HG03196 (cell line): ENCODE measurements around the gene HRH1.
"Not testable (repeated sequence)": the region's sequence is repeated elsewhere in the genome, so short reads cannot be mapped to it uniquely, and the experiment has no call there.

ENCODE experiments used
- ATAC-seq: cut with Tn5 transposase; IDR thresholded peaks from one replicate; pipeline ENCODE4 v1.9.1; 2021; ENCODE audit not compliant: unreplicated experiment

HRH1 gene, protein sequence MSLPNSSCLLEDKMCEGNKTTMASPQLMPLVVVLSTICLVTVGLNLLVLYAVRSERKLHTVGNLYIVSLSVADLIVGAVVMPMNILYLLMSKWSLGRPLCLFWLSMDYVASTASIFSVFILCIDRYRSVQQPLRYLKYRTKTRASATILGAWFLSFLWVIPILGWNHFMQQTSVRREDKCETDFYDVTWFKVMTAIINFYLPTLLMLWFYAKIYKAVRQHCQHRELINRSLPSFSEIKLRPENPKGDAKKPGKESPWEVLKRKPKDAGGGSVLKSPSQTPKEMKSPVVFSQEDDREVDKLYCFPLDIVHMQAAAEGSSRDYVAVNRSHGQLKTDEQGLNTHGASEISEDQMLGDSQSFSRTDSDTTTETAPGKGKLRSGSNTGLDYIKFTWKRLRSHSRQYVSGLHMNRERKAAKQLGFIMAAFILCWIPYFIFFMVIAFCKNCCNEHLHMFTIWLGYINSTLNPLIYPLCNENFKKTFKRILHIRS

DNA sequence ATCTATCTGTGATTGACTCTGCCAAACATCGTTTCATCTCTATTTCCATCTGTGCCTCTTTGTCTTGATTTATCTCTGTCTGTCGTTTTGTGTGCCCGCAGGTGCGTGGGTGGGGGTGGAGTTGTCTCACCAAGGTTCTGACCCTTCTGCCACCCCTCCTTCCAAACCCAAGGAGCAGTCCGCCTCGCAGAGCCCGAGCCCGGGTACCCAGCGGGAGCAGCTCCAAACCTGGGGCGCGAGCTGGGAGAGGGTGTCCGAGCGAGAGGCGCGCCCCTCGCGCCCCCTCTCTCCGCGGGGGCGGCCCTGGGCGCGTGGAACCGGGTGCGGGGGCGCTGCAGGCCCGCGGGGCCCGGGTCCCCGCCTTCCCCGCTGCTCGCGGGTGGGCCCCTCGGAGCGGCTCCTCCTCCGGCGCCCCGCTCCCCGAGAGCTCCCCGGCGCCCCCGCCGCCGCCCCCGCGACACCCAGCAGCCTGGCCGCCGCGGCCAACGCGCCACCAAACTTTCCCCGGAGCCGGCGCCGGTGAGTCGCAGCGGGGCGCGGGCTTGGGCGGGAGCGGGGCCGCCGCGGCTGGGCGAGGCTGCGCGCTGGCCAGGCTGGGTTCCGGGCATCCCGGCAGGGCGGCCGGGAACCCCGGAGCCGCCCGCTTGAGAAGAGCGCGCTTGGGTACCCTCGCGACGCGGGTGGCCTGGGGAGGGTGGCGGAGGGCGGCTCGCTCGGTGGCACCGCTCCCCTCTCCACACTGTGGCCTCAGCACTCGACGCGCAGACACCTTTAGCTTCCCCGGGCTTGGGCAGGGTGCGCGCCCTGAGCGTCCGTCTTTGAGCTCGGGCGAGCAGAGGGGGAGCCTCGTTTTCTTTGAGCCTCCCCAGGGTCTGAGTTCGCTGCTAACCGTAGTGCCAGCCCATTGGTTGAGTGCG lies at the start of gene HRH1:
Gene HRH1, plus strand, starts transcription at position 458 of the 917 bp plus-strand sequence. CDS start 104,545 bp downstream, outside the sequence.
- no peak for ATAC-seq

DNA sequence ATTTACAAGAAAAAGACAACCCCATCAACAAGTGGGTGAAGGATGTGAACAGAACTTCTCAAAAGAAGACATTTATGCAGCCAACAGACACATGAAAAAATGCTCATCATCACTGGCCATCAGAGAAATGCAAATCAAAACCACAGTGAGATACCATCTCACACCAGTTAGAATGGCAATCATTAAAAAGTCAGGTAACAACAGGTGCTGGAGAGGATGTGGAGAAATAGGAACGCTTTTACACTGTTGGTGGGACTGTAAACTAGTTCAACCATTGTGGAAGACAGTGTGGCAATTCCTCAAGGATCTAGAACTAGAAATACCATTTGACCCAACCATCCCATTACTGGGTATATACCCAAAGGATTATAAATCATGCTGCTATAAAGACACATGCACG lies 41.0 kb upstream of the HRH1 start:
- ATAC-seq = not testable (repeated sequence)

DNA sequence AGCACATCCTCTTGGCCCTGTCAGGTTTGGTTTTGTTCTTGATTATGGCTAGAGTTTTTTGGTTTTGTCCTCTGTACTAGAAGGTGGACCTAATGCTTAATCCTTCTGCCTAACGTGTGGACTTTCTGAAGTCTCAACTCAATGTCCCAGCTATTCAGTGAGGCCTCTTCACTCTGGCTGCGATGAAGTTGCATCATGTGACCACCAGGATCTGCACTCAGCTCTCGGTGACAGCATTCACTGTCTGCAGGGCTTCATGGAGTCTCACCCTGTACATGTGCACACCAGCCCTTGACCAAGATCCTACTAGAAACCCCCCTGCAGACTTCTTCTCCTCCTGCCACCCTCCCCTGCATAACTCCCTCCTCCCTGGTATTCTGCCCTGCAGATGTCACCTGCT lies 38.7 kb upstream of the HRH1 start:
- no peak for ATAC-seq

DNA sequence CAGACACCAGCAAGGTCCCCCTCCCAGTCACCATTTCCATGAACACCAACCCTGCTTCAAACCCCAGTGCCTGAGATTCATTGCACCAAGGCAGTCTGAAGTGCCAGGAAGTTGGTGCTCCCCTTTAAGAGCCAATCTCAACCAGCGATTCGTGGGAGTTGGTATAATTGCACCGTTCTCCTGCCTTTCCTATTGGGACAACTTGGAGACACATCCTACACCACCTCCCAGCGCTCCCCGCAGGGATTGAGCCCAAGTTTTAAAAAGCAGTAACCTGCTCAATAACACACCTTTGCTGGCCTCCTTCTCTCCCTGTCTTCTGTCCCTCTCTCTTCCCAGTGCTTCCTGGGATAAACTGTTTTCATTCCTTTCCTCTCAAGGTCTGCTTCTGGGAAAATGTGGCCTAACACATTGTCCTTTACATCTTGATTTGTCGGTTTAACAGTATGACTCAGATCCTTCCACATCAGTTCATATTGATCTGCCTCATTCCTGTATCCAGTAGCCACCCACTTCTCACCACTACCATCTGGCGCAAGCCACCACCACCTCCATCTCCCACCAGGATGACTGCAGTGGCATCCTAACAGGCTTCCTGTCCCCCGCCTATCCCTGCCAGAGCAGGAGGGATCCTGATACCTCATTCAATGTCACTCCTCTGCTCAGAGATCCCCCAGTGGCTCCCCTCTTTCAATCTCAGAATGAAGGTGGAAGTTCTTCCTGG lies 37.8 kb upstream of the HRH1 start:
- no peak for ATAC-seq

DNA sequence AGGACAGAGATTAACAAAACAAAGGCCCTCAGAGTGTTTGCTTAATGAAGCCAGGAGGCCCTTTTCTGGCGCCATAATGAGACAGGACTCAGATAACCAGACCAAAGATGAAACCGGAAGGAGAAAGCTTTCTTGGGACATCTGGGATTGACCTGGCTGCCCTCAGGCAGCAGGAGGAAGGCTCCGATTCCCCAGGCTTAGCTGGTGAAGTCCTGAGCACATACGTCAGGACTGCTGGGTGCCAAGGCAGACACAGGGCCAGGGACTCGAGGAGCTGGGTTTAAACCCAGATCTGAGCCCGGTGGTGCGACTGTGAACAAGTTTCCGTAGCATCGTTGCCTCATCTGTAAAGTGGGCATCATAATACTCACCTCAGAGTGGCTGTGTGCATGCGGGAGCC lies 36.7 kb upstream of the HRH1 start:
- no peak for ATAC-seq

DNA sequence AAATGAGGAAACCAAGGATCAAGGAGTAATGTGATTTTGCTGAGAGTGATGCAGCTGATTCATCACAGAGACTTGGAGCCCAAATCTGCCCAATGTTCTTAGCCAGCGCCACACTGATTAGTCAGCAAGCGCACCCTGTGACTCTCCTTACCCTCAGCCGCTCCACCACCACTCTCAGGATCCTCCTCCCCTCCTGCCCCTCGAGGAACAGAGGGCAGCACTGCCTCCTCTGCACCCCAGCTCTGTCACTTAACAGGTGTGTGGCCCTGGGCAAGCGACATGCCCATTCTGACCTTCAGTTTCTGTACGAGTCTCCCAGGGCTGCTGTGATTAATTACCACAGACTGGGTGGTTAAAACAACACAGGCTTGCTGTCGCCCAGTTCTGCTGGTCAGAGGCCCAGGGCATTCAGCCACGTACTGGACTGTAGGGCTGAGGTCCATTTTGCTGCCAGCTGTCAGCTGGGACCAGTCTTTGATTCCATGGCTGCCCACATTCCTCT lies 36.1 kb upstream of the HRH1 start:
- ATAC-seq = no peak

DNA sequence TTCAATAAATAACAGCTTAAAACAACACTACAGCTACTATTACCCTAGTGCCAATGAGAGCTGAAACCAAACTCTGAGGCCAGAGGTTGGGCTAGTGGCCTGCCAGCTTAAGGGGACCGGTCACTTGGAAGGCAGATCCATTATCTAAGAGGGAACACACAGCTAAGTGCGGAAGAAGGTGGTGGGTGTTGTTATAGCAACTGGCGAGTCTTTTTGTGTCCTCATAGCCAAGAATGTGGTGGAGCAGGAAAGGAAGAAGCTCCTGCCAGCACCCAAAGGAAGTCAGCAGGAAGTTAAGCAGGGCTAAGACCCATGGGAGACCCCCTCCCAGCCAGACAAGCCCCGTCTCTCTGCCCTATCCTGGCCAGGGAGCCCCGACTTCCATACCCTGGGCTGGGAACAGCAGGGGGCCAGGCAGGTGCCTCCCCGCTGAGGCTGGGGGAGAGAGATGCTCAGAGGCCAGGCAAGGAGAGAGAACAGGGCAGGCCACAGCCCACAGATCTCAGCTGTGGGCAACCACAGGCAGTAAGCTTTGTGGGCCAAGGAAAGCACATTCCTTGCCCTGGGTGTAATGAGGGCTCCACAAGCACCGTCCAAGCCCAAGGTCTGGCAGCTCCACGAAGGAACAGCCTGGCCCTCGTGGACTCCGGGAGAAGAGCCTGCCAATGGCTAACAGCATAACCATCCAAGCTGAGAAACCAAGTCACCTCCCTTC lies 34.0 kb upstream of the HRH1 start:
- no peak for ATAC-seq

DNA sequence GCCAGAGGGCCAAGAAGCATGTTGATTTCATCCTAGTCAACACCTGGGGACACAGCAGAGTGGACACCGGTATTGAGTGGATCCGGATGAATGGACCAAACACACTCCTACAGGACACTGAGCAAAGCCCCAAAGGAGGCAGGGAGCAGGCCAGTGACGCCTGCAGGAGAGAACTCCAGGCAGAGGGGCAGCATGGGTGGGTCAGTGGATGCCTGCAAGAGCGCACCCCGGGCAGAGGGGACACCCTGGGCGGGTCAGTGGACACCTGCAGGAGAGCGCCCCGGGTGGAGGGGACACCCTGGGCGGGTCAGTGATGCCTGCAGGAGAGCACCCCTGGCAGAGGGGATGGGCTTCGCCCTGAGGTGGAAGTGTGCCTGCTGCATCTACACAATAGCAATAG lies 27.6 kb upstream of the HRH1 start:
- no peak for ATAC-seq

DNA sequence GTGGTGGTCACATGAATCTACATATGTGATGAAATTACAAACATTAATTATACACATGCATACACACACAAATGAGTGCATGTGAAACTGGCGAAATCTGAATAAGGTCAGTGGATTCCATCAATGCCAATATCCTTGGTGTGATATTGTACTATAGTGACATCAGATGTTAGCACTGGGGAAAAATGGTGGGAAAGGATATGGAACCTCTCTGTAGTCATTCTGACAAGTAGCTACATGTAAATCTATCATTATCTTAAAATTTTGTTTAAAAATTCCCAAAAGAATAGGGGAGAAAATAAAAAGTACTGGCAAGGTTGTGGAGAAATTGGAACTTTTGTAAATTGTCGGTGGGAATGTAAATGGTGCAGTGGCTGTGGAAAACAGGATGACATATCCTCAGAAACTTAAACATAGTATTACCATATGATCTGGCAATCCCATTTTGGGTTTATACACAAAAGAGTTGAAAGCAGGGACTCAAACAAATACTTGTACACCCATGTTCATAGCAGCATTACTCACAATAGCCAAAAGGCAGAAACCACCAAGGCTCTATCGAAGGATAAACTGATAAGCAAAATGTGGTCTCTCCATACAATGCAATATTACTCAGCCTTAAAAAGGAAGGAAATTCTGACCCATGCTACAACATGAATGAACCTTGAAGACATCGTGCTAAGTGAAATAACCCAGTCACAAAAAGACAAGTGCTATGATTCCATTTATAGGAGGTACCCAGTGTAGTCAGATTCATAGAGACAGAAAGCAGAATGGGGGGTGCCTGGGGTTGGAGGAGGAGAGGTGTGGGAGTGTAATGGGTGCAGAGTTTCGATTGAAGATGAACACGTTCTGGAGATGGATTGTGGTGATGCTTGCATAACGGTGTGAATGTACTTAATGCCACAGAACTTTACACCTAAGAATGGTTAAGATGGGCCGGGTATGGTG lies 25.3 kb upstream of the HRH1 start:
- ATAC-seq = no peak

DNA sequence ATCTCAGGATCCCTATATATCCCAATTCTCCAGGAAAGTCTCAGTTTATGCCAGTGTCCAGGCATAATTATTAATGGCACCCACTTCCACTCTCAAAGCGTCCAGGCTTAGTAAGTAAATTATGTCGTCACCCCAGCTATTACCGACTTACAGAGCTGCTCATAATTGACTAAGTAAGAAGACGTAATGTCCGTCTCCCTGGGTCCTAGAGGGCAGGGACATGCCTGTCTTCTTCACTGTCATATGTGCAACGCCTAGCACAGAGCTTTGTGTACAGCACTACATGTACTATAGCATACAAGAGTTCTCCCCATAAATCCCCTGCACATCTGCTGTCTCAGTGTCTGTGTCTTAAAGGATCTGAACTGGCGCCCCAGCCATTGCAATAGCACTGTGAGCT lies 23.9 kb upstream of the HRH1 start:
- ATAC-seq = no peak

DNA sequence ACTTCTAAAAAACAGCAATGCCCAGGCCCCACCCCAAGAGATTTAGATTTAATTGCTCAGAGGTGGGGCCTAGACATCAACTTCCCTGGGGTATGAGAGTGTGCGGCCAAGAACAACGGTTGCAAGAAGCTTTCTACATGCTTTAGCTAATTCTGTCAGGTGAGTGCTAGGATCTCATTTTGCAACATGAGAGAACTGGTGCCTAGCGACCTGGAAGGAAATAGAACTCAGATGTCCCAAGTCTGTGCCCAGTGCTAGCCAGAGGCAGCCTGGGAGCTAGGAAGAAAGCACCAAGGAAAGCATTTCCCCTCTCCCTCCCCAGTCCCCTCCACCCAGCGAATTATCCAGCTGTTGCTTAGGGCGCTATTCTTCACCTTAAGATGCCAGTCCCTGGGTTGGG lies 22.9 kb upstream of the HRH1 start:
- no peak for ATAC-seq

DNA sequence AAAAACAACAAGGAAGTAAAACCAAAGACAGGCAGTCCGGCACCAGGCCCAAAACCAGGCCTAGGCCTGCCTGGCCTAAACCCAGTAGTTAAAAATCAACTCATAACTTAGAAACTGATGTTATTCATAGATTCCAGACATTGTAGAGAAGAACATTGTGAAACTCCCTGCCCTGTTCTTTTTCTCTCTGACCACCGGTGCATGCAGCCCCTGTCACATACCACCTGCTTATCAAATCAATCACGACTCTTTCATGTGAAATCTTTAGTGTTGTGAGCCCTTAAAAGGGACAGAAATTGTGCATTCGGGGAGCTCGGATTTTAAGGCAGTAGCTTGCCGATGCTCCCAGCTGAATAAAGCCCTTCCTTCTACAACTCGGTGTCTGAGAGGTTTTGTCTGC lies 22.4 kb upstream of the HRH1 start:
- ATAC-seq = not testable (repeated sequence)

DNA sequence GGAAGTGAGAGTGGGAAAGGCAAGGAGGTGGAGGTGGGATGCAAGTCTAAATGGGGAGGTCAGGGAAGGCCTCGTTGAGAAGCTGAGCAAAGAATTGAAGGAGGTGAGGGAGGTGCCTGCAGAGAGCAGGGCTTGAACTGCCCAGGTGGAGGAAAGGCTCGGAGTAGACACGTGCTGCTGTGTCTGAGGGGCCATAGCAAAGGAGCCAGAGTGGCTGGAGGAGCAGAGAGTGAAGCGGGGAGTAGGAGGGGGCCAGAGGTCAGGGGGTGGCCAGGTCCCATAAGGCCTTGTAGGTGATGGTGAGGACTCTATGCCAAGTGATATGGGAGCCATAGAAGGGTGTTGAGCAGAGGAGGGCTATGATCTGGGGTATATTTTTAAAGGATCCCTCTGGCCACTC lies 21.4 kb upstream of the HRH1 start:
- no peak for ATAC-seq

DNA sequence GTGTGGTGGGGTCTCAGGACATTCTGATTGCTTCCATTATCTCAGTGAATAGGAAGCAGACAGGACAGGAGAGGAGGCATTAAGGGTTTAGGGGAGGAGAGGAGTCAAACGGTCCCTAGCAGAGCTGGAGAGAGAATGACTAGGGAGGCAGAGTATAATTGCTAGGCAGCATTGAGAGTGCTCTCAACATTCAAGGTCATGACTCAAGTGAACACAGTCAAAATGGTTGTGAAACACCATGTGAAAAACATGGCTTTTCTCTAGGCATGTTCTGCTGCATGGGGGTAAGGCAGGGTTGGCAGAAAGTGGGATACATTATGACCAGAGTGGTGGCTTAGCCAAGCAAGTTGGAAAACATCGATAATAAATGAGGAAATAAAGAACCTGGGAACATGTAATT lies 19.5 kb upstream of the HRH1 start:
- ATAC-seq = no peak

DNA sequence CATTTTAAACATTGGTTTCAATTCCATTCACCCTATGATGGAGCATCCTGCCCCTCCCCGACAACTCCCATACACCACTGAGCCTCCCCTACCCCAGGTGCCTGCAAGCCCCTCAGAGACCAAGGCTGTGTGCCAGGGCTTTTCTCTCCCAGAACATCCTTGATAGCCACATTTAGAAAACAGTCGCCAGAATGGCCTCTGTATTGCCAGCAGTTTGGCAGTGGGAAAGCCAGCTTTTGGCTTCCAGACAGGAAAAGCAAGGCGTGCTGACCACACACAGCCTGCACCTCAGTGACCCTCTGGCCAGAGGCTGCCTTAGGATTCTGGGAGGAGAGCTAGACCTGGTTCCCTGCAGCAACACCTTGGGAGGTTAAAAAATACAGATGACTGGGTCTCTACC lies 18.2 kb upstream of the HRH1 start:
- no peak for ATAC-seq

DNA sequence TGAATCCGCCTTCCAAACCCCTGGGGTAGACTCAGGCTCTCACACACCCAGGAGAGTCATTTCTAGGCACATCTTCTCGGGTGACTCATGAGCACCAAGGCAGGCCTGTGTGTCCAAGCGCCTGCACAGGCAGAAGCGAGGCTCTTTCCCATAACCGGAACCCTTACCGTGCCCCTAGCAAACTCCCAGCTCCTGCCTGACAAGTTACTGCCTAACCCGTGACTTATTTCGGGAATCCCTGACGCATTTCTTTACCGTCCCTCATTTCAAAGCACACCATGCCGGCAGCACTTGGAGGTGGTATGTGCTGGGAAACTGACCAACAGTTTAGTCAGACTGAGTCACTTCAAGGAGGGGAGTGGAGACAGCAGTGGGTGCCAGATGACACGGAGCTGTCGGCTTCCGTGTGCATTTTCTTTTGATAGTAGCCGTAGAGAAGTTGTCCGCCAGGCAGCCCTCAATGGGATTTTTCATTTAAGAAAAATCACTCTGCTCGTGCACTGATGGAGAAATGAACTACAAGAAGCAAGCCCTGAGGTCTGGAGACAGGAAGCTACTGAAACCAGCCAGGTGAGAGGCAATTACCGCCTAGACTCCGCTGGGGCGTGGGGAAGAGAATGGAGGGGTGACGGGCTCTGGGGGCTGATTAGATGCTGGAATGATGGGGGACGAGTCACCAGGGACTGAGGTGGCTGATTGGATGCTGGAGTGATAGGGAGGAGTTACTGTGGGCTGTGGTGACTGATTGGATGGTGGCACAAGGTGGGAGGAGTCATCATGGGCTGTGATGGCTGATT lies 17.3 kb upstream of the HRH1 start:
- no peak for ATAC-seq

DNA sequence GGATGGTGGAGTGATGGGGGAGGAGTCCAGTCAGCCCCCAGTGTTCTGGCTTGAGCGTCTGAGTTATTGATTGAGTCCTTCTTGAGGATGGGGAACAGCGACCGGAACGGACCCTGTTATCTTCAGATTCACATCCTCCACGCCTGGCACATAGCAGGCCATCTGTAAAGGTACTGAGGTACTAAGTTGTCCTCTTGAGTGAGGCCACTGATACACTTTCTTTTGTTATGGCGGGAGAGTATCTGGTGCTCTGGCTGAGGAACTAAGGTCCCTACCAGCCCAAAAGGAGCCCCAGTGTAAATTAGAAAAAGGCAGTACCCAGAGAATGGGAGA lies 16.7 kb upstream of the HRH1 start:
- ATAC-seq = no peak

DNA sequence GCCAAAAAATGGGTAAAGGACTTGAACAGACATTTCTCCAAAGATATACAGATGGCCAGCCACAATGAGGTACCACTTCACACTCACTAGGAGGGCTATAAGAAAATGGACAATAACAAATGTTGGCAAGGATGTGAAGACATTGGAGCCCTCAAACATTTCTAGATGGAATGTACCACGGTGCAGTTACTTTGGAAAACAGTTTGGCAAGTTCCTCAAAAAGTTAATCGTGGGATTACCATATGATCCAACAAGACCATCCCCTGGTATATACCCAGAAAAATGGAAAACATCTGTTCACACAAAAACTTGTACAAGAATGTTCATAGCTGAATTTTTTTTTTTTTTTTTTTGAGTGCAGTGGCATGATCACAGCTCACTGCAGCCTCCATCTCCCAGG lies 15.9 kb upstream of the HRH1 start:
- no peak for ATAC-seq
